Testis (tissue), 3 donors: Measurements from ENCODE around the gene OR5L1. TPM values are rescaled to one million over a fixed set of nuclear protein-coding genes. Genes with fewer than 3 reads are reported as not detected.

ENCODE experiments used
- DNase-seq: peaks from one replicate; pipeline ENCODE4 v3.0.0-alpha.2; 2019
- H3K27ac ChIP-seq, 2 donors: fragments of 200-600 bp; sonication (generic); one replicate each; pipeline ENCODE4 v1.5.1; 2019
- H3K27me3 ChIP-seq: fragments of 200-600 bp; sonication (generic); one replicate; pipeline ENCODE4 v1.5.1; 2019
- H3K36me3 ChIP-seq: fragments of 200-600 bp; sonication (generic); one replicate; pipeline ENCODE4 v1.5.1; 2017; ENCODE audit warnings: low read depth; ENCODE audit errors: missing control alignments
- H3K4me1 ChIP-seq: fragments of 200-600 bp; sonication (generic); one replicate; pipeline ENCODE4 v1.5.1; 2019
- H3K4me3 ChIP-seq, 2 donors: fragments of 200-600 bp; sonication (generic); one replicate each; pipeline ENCODE4 v1.5.1; 2017 to 2019
- H3K9me3 ChIP-seq: fragments of 200-600 bp; sonication (generic); one replicate; pipeline ENCODE4 v1.5.1; 2017
- CTCF ChIP-seq, 3 experiments: fragments of 450-650 bp in 2 of 3; fragments of 200-600 bp in 1 of 3; sonication (generic) in 1 of 3; IDR thresholded peaks; one replicate each; pipeline ENCODE4 v1.5.1; 2016 to 2019; ENCODE audit warnings: antibody characterized with exemption in 3 of 3, mild to moderate bottlenecking in 2 of 3, moderate library complexity in 1 of 3
- POLR2A ChIP-seq: fragments of 450-650 bp; IDR thresholded peaks from one replicate; pipeline ENCODE4 v1.6.1; 2017; ENCODE audit warnings: antibody characterized with exemption, mild to moderate bottlenecking, moderate library complexity
- WGBS, 2 donors: methylation state at CpG; one replicate each; pipeline ENCODE4 v1.1.5; 2018; 5-methylcytosine and 5-hydroxymethylcytosine counted together
- intact Hi-C: fragments of 100-400 bp; cut with DNase I; formaldehyde crosslinking; loops from one replicate; pipeline ENCODE4 v1.15.1; 2023; ENCODE audit warnings: low total_unique reads
- polyA plus RNA-seq: library from polyadenylated mRNA; stranded (reverse); fragments of 350-450 nt; fragmentation: Illumina TruSeq; extraction: RNeasy Lipid Tissue Mini Kit (QIAGEN cat#74804); gene quantifications from one replicate; pipeline ENCODE4 v1.2.3, GENCODE V29; 2014; ENCODE audit warnings: low read depth, low replicate concordance; ENCODE audit not compliant: insufficient read depth
- total RNA-seq, 2 donors: library from RNA; depleted of rRNA; stranded (reverse); fragments of >200 nt; gene quantifications; one replicate each; pipeline ENCODE4 v1.2.3, GENCODE V29; 2016

OR5L1 gene
- total and polyA plus RNA-seq, 3 donors from 2014 or later = not detected

DNA sequence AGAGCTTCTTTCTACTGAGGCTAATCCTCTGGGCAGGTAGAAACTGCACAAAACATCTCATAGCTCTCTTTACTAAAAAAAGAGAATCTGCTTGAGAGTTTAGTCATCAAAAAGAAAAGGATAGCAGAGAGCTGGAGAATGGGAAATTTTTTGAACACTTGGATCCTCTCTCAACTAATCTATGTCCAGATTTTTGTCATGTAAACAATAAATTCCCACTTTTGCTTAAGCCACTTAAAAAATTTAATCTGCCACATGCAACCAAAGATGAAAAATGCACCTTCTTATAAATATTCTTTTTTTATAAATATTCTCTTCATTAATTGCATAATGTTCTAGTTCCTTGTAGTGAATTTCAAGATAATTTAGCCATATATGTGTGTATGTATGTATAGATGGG, 37.9 kb downstream of the OR5L1 start:
- Histone ChIP-seq H3K4me3 (no peak overlapping the region), H3K36me3 (no peaks in the 10 kb centered on the region), H3K27me3 (no peaks in the 10 kb centered on the region), H3K4me1 (no peaks in the 10 kb centered on the region), H3K9me3 (no peaks in the 10 kb centered on the region), H3K27ac (no peak overlapping the region)
- intact Hi-C loops = no loop called here
- TF ChIP-seq POLR2A (no peak), CTCF (IDR thresholded peaks at IDR 0.05) (no peak)
- no peak for DNase-seq

DNA sequence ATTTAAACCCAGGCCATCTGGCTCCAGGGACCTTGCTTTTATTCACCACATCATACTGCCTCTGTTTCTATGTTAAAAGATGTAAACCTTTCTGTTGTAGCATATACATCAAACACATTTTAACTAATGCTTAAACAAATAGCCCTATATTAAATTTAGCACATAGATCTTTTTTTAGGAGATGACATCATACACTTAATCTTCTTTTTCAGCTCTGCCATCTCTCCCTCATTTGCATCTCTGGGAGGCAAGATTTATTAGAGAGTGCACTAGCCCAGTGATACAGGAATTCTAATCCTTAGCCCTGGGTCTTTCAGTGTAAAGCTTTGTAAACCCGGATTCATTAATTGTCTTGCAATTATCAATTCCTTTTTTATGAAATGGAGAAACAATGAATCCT, 41.0 kb downstream of the OR5L1 start:
- H3K27ac ChIP-seq = no peak overlapping the region
- no peak overlapping the region for H3K4me3 ChIP-seq
- no peaks in the 10 kb centered on the region for H3K4me1 ChIP-seq
- DNase-seq = no peak
- no peak for TF ChIP-seq CTCF (IDR thresholded peaks at IDR 0.05)
- TF ChIP-seq POLR2A = no peak
- intact Hi-C loops = no loop called here
- 83 to 86% methylated on average over 1 of the region's 1 CpG for whole genome bisulfite sequencing, 2 donors
- no peaks in the 10 kb centered on the region for H3K27me3 ChIP-seq
- no peaks in the 10 kb centered on the region for H3K9me3 ChIP-seq
- H3K36me3 ChIP-seq = no peaks in the 10 kb centered on the region

DNA sequence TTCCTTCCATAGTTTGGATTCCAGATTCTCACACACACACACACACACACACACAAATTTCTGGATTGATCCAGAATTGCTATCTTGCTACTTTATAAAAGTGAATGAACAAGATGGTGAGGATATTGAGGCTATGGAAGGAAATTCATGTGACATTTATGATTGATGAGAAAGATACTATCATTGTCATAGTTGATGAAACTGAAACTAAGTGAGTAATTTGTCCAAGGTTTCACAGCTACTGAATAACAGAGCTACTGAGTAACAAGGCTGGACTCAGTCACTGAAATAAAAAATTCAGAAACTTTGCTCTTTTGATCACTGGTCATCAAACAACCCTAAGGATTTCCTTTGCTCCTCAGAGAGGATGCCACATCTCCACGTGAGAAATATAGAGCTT, 43.5 kb downstream of the OR5L1 start:
- DNase-seq = no peak
- TF ChIP-seq POLR2A = no peak
- no peak for TF ChIP-seq CTCF (IDR thresholded peaks at IDR 0.05)
- no peaks in the 10 kb centered on the region for H3K36me3 ChIP-seq
- 35% methylated on average over 1 of the region's 1 CpG for WGBS, 2 donors
- no peak overlapping the region for H3K27ac ChIP-seq
- no peak overlapping the region for H3K4me3 ChIP-seq
- H3K9me3 ChIP-seq = no peaks in the 10 kb centered on the region
- no peaks in the 10 kb centered on the region for H3K4me1 ChIP-seq
- intact Hi-C loops = no loop called here
- H3K27me3 ChIP-seq = no peaks in the 10 kb centered on the region

Other genes with a start within 250 kb of the OR5L1 start
- not detected for gene OR4C16, start 239.2 kb upstream of the OR5L1 start, total RNA-seq
- not detected for gene OR4C16, start 239.2 kb upstream of the OR5L1 start, polyA plus RNA-seq
- gene OR4C11, start 203.7 kb upstream of the OR5L1 start, total RNA-seq = not detected
- gene OR4C11, start 203.7 kb upstream of the OR5L1 start, polyA plus RNA-seq = not detected
- not detected for gene OR4P4, start 176.3 kb upstream of the OR5L1 start, total RNA-seq
- gene OR4P4, start 176.3 kb upstream of the OR5L1 start, polyA plus RNA-seq = not detected
- gene OR4S2, start 163.0 kb upstream of the OR5L1 start, total RNA-seq = not detected
- not detected for gene OR4S2, start 163.0 kb upstream of the OR5L1 start, polyA plus RNA-seq
- not detected for gene OR4C6, start 149.2 kb upstream of the OR5L1 start, total RNA-seq
- not detected for gene OR4C6, start 149.2 kb upstream of the OR5L1 start, polyA plus RNA-seq
- gene OR5D13, start 37.9 kb upstream of the OR5L1 start, total RNA-seq = not detected
- gene OR5D13, start 37.9 kb upstream of the OR5L1 start, polyA plus RNA-seq = not detected
- not detected for gene OR5D14, start 15.8 kb upstream of the OR5L1 start, total RNA-seq
- not detected for gene OR5D14, start 15.8 kb upstream of the OR5L1 start, polyA plus RNA-seq
- not detected for gene OR5D18, start 8.3 kb downstream of the OR5L1 start, total RNA-seq
- gene OR5D18, start 8.3 kb downstream of the OR5L1 start, polyA plus RNA-seq = not detected
- not detected for gene OR5L2, start 15.9 kb downstream of the OR5L1 start, total RNA-seq
- gene OR5L2, start 15.9 kb downstream of the OR5L1 start, polyA plus RNA-seq = not detected
- gene OR5D16, start 27.4 kb downstream of the OR5L1 start, total RNA-seq = not detected
- gene OR5D16, start 27.4 kb downstream of the OR5L1 start, polyA plus RNA-seq = not detected
- gene TRIM51, start 71.9 kb downstream of the OR5L1 start, total RNA-seq = under 1 TPM in 1 of 2 donors, not detected in 1; 0.56 TPM
- 0.20 TPM for gene TRIM51, start 71.9 kb downstream of the OR5L1 start, polyA plus RNA-seq
- not detected for gene OR5W2, start 103.2 kb downstream of the OR5L1 start, total RNA-seq
- not detected for gene OR5W2, start 103.2 kb downstream of the OR5L1 start, polyA plus RNA-seq
- not detected for gene OR5I1, start 125.0 kb downstream of the OR5L1 start, total RNA-seq
- gene OR5I1, start 125.0 kb downstream of the OR5L1 start, polyA plus RNA-seq = not detected
- gene OR10AG1, start 158.6 kb downstream of the OR5L1 start, total RNA-seq = under 1 TPM in 1 of 2 donors, not detected in 1; 0.19 TPM
- gene OR10AG1, start 158.6 kb downstream of the OR5L1 start, polyA plus RNA-seq = not detected
- not detected for gene OR5F1, start 183.3 kb downstream of the OR5L1 start, total RNA-seq
- not detected for gene OR5F1, start 183.3 kb downstream of the OR5L1 start, polyA plus RNA-seq
- under 1 TPM in 1 of 2 donors, not detected in 1; 0.16 TPM for gene OR5AS1, start 216.3 kb downstream of the OR5L1 start, total RNA-seq
- gene OR5AS1, start 216.3 kb downstream of the OR5L1 start, polyA plus RNA-seq = not detected